Islet of Langerhans (tissue), 1 donor: ENCODE data around the gene SMIM20.
A peak's percentile ranks its signal among the peaks of the same experiment; 100 is the strongest.

Source experiments
- FAIRE-seq: peaks from one replicate; lab custom pipeline; 2011; peaks lifted over from hg19 to GRCh38; lab: Jason Lieb, UNC

The SMIM20 gene

GRCh38 chr4:25927361-25928195 lies 13.6 kb downstream of the SMIM20 start:
- peak; percentile 86 for FAIRE-seq

- FAIRE-seq: no peak
Observed at GRCh38 chr4:25928379-25929297, 14.6 kb downstream of the SMIM20 start.

GRCh38 chr4:25929298-25929686 lies 15.3 kb downstream of the SMIM20 start:
- no peak for FAIRE-seq

GRCh38 chr4:25930731-25931354 lies 16.8 kb downstream of the SMIM20 start:
- FAIRE-seq: no peak

GRCh38 chr4:25936696-25937095 lies 22.7 kb downstream of the SMIM20 start:
- no peak for FAIRE-seq

- peak; percentile 33 for FAIRE-seq
Observed at GRCh38 chr4:25937801-25938200, 23.8 kb downstream of the SMIM20 start.

- no peak for FAIRE-seq
Observed at GRCh38 chr4:25938366-25938765, 24.3 kb downstream of the SMIM20 start.

GRCh38 chr4:25938787-25939186 lies 24.8 kb downstream of the SMIM20 start:
- no peak for FAIRE-seq

GRCh38 chr4:25939330-25939729 lies 25.3 kb downstream of the SMIM20 start:
- no peak for FAIRE-seq

- FAIRE-seq: no peak
Observed at GRCh38 chr4:25941457-25942221, 27.6 kb downstream of the SMIM20 start.

- no peak for FAIRE-seq
Observed at GRCh38 chr4:25943312-25943711, 29.3 kb downstream of the SMIM20 start.

GRCh38 chr4:25943805-25944204 lies 29.8 kb downstream of the SMIM20 start:
- FAIRE-seq: no peak

- no peak for FAIRE-seq
Observed at GRCh38 chr4:25948051-25948450, 34.0 kb downstream of the SMIM20 start.

GRCh38 chr4:25949173-25949748 lies 35.2 kb downstream of the SMIM20 start:
- FAIRE-seq: no peak

- no peak for FAIRE-seq
Observed at GRCh38 chr4:25949994-25950393, 36.0 kb downstream of the SMIM20 start.

- FAIRE-seq: no peak
Observed at GRCh38 chr4:25950461-25951389, 36.7 kb downstream of the SMIM20 start.

- FAIRE-seq: no peak
Observed at GRCh38 chr4:25951390-25951952, 37.5 kb downstream of the SMIM20 start.

- FAIRE-seq: no peak
Observed at GRCh38 chr4:25953740-25954139, 39.7 kb downstream of the SMIM20 start.

- FAIRE-seq: no peak
Observed at GRCh38 chr4:25954293-25954904, 40.4 kb downstream of the SMIM20 start.

GRCh38 chr4:25955705-25956104 lies 41.7 kb downstream of the SMIM20 start:
- no peak for FAIRE-seq
